SIG-M5 treated with dmso at 0.1 percent for 504 hours (cell line): ENCODE measurements around the gene PAQR5.
"Not testable (repeated sequence)": the region's sequence is repeated elsewhere in the genome, so short reads cannot be mapped to it uniquely, and the experiment has no call there.

Source experiments
- DNase-seq: peaks from one replicate; lab custom pipeline; 2025; ENCODE audit not compliant: unreplicated experiment; lab: John Stamatoyannopoulos, UW

PAQR5 gene, protein sequence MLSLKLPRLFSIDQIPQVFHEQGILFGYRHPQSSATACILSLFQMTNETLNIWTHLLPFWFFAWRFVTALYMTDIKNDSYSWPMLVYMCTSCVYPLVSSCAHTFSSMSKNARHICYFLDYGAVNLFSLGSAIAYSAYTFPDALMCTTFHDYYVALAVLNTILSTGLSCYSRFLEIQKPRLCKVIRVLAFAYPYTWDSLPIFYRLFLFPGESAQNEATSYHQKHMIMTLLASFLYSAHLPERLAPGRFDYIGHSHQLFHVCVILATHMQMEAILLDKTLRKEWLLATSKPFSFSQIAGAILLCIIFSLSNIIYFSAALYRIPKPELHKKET

GRCh38 chr15:69298697-69299441 is at the start of gene PAQR5:
TSS of gene PAQR5 (plus strand) at chr15:69298912. CDS start at chr15:69360081, 61,169 bp downstream.
- DNase-seq: no peak

- DNase-seq: no peak
These were observed 45.6 kb upstream of the PAQR5 start for GRCh38 chr15:69253156-69253555.

- DNase-seq: no peak
These were observed 33.3 kb upstream of the PAQR5 start for GRCh38 chr15:69265347-69265955.

GRCh38 chr15:69271217-69271616 is 27.5 kb upstream of the PAQR5 start:
- DNase-seq: no peak

GRCh38 chr15:69272139-69272538 is 26.6 kb upstream of the PAQR5 start:
- no peak for DNase-seq

- no peak for DNase-seq
These were observed 25.8 kb upstream of the PAQR5 start for GRCh38 chr15:69272891-69273290.

GRCh38 chr15:69275074-69275670 is 23.5 kb upstream of the PAQR5 start:
- DNase-seq: no peak

DNA sequence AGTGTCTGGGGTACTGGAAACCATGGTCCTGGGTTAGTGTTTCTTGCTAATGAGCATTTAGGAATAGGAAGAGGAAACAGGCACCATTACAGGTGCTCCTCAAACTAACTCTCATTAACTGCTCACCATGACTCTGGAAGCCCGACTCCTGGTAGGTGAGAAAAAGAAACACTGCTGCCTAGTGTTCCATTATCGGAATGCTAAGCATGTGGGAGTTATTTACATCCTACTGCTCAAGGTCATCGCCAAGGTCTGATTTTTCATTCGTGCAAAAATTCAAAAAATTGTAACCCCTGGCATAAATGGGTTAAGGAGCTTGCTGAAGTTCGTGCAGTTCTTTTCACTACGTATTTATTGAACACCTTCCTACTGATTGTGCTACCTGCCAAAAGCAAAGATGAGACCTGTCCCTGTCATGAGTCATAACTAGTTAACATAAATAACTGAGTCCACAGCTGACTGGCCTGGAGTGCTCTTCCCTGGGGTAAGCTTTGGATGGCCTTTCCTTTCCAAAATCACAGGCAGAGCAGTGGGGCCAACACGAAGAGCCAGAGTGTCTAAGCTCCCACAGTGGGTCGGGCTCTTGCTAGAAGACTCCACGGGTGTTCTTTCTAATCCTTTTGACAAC is 22.7 kb upstream of the PAQR5 start:
- DNase-seq: no peak

- no peak for DNase-seq
These were observed 21.4 kb upstream of the PAQR5 start for GRCh38 chr15:69277316-69277715.

DNA sequence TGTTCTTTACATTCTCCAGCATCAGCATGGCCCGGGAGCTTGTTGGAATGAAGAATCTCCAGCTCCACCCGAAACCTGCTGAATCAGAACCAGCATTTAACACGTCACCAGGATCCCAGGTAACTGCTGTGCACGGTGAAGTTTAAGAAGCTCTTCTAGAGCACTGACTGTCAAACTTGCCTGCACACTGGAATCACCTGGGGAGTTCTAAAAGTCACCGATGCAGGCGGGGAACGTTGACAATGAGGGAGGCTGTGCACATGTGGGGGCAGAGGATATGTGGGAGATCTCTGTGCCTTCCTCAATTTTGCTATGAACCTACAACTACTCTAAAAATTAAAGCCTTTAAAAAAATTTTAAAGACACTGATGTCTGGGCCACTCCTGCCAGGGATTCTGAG is 19.1 kb upstream of the PAQR5 start:
- no peak for DNase-seq

DNA sequence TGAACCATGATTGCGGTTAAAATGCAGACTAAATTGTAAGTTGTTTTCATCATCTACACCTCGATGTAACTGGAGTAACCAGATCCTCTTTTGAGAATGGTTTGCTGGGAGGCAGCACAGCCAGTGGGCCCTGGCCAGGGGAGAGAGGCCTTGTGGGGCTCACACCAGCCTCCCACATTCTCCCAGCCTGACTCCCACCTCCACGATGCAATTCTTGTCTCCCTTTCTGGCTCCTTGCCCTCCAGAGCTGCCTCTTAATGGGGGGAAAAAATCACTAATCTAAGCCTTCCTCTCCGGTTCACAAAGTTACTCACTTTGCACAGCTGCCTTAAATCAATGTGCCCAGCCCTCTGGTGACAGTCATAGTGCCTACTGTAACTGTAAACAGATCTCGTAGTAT is 17.9 kb upstream of the PAQR5 start:
- DNase-seq: no peak

DNA sequence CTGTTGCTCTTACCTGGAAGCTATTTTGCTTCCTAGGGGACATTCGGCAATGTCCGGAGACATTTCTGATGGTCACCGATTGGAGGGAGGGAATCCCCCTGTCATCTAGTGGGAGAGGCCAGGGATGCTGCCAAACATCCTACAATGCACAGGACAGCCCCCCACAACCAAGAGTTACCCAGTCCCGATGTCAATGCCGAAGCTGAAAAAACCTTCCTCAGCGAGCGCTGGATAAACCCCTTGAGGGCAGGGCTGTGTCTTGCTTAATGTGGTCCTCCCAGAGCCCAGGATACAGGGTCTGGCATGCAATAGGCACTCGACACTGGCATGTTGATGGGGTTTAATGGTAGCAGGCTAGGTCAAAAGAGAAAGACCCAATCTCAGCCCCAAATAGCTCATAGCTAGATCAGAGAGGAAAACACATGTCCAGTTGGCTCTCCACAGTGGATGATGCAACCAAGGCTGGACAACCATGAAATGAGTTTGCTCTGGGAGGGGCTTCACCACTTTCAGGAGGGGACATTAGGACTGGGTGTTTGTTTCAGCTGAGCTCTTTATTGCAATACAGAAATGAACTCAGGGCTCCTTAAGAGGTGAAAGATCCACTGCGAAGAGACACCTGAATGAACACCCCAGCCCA is 16.5 kb upstream of the PAQR5 start:
- no peak for DNase-seq

DNA sequence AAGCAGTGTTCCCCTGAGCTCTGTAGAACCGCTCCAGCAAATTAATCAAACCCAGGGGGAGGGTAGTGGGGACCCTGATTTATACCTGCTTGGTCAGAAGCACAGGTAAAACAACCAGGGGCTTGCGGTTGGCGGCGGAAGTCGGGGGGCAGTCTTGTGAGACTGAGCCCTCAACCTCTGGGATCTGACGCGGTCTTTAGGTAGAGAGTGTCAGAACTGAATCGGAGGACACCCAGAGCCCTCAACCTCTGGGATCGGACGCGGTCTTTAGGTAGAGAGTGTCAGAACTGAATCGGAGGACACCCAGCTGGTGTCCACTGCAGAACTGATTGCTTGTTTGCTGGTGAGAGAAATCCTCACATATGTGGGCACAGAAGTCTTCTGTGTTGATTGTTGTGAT is 12.9 kb upstream of the PAQR5 start:
- DNase-seq: no peak

GRCh38 chr15:69288011-69288410 is 10.7 kb upstream of the PAQR5 start:
- no peak for DNase-seq

DNA sequence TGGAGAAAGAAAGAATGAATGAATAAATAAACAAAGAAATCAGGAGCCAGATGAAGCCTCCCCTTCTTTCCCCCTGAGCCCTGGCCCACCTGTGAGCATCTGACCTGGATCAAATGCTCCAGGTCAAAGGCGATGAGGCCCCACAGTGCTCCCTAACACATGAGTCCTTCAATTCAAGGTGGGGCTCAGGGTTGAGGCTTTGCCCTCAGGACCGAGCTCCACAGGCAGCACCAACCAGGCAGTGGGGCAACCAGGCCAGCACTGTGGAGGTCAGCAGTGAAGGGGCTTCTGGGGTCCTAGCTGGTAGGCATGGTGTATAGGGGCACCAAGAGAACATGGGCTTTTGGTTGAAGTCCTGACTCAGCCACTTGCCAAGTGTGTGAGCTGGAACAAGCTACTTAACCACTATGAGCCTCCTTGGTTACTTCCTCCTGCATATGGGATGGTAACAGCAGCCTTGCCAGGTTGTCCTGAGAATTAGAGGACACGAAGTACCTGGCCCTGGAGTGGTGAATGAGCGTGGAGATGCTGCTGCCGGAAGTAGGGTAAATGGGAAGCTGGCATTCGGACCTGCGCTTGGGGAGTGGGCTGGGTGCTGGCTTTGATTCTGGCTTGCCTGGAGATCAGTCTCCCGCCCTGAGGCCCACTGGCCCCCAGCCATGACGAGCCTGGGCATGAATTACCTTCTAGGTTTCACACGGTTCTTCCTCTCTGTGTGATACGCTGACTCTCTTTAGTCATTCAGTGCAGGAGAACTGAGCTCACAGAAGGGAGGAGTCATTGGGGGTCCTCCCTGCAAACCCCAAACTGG is 10.0 kb upstream of the PAQR5 start:
- no peak for DNase-seq

DNA sequence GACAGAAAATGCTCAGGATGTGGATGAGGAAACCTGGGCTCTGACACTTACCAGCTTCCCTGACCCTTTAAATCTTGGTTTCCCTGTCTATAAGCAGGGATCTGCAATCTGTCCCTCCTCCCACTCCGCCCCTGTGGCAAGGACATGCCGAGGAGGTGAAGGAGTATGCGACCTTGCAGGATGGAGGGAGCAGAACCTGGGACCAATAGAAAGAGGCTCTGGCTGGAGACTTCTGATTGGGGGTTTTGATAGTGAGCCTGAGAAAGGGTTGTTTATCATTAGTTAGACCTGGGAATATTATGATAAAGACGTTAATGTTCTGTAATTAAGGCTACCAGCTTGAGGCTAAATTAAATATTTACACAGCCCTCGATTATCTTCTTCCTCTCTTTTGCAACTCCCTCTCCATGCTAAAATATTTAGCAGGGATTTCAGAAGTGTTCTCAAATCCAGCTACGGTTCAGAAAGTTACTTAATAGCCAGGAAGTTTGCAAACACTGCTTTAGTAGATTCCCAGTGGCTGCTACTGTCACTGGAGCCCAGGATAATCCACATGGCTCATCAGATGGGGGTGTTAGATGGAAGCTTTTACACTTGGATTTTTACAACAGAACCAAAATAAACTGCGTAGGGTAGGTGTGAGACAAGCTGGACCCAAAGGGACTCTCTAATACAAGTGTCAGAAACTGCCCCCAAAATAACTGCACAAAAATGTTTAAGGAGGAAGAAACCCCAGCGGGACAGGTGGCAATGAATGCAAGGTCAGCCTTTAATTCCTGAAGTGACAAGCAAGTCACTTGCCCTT is 9.2 kb upstream of the PAQR5 start:
- no peak for DNase-seq

DNA sequence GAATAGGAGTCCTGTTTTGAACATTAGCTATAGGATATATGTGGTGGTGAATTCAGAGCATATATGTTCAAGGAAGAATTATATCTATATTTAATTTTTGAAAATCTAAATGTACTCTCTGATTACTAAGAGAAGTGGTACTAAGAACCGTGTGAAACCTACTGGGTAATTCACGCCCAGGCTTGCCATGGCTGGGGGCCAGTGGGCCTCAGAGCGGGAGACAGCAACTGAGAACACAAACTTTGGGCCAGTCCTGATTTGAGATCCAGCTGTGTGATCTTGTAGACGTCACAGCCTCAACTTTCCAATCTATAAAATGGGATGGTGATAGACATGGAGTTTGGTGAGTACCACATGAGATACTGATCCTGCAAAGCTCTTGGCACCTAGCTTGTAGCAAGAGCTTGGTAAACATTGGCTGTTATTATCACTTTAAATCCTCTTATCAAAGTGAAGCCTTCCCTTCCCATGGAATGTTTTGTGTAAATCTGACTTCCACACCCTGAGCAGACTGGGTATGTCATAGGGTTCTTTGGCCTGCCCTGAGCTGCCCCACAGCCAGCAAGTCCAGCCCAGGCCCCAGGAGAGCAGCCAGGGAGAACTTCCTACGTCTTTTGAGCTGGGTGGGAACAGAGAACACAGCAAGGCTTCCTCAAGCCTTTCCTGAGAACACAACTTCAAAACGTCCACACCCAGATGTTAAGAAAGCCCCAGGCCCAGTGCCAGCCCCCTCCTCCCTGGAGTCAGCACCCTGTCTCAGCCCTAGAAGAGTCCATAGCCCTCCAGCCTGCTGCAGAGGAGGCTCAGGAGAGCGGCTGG is 8.2 kb upstream of the PAQR5 start:
- DNase-seq: no peak

DNA sequence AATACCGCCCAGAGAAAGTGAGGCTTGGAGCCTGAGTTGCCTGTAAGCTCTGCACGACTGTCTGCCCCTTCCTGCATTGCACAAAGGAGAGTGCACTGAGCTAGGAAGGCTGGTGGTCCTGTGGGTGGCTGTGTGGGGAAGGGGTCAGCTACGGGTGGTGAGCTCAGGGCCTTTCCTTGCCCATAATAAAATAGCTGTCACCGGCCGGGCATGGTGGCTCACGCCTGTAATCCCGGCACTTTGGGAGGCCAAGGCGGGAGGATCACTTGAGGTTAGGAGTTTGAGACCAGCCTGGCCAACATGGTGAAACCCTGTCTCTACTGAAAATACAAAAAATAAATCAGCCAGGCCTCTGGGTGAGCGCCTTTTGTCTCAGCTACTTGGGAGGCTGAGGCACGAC is 7.1 kb upstream of the PAQR5 start:
- DNase-seq: not testable (repeated sequence)
